ENCODE data around the gene PRKN. TPM values are rescaled to one million over a fixed set of nuclear protein-coding genes. Genes with fewer than 3 reads are reported as not detected.

The PRKN gene
- total RNA-seq, 1 experiment from 2014 or later, result 2.0 TPM

GRCh38 chr6:162190981-162191380, 536.6 kb downstream of the PRKN start:
- Histone ChIP-seq H4K8ac (replicated peaks; ENCODE audit: insufficient read length, low read depth, low read length) (no peak overlapping the region), H3K23ac (ENCODE audit: insufficient read length, low read depth, low read length) (no peak overlapping the region), H2BK15ac (ENCODE audit: low read depth, low read length) (no peak overlapping the region), H2BK120ac (ENCODE audit: low read depth, low read length, poor library complexity, severe bottlenecking) (no peak overlapping the region), H3K27ac (ENCODE audit: insufficient read length, low read depth, low read length) (no peak overlapping the region), H3K56ac (ENCODE audit: insufficient read length, low read depth, low read length) (no peak overlapping the region), H2AFZ (ENCODE audit: low read length) (no peak overlapping the region), H3K4me2 (ENCODE audit: insufficient read depth, insufficient read length, low read length) (no peak overlapping the region), H3K79me1 (ENCODE audit: insufficient read depth, low read depth, low read length, poor library complexity, severe bottlenecking) (no peaks in the 10 kb centered on the region), H3K23me2 (ENCODE audit: insufficient read length, low read depth, low read length, poor library complexity, severe bottlenecking) (no peaks in the 10 kb centered on the region), H3K79me2 (ENCODE audit: insufficient read depth, low read length) (no peaks in the 10 kb centered on the region), H2AK5ac (ENCODE audit: insufficient read length, low read length) (no peak overlapping the region), H2BK20ac (ENCODE audit: low read depth, low read length, poor library complexity, severe bottlenecking) (no peak overlapping the region), H4K91ac (ENCODE audit: insufficient read length, low read depth, low read length) (no peak overlapping the region), H2BK5ac (ENCODE audit: insufficient read length, low read length) (no peak overlapping the region), H4K5ac (ENCODE audit: insufficient read length, low read depth, low read length) (no peak overlapping the region), H3K27me3 (ENCODE audit: insufficient read depth, low read length) (no peaks in the 10 kb centered on the region), H3K4ac (ENCODE audit: low read depth, low read length) (no peak overlapping the region), H3K14ac (ENCODE audit: insufficient read depth, low read length) (no peak overlapping the region), H3K9ac (ENCODE audit: extremely low read depth, insufficient read length, low read length) (no peak overlapping the region), H3K9me3 (ENCODE audit: control insufficient read depth, low read depth, low read length) (no peaks in the 10 kb centered on the region), H2BK12ac (ENCODE audit: insufficient read length, low read depth, low read length) (no peak overlapping the region), H3K4me1 (ENCODE audit: insufficient read depth, low read length) (peaks cover 3% of the 10 kb centered on the region; the same call in 1 of the 2 replicates), H3K18ac (ENCODE audit: insufficient read length, low read depth, low read length) (no peak overlapping the region), H3T11ph (ENCODE audit: low read length) (no peak overlapping the region), H4K20me1 (ENCODE audit: control insufficient read depth, insufficient read depth, insufficient read length) (no peaks in the 10 kb centered on the region)
- DNase-seq, result no peak
- Mint-ChIP-seq H3K27ac (no peak overlapping the region), H3K9me3 (no peaks in the 10 kb centered on the region), H3K4me3 (no peak overlapping the region), H3K36me3 (ENCODE audit: insufficient read depth in 1 of 3, low read depth in 3 of 3) (no peaks in the 10 kb centered on the region; a peak in 1 of 7 replicates), H3K27me3 (ENCODE audit: low read depth) (no peaks in the 10 kb centered on the region), H3K4me1 (peaks cover 3% of the 10 kb centered on the region in 2 experiments; a peak in 3 of 4 replicates)
- no CpG with 5 or more reads among the region's 6 CpGs for WGBS (ENCODE audit: extremely low coverage, insufficient read length, low lambda C conversion rate)
- TF ChIP-seq CTCF (conservative IDR thresholded peaks at IDR 0.05), result no peak
